Esophagus muscularis mucosa (tissue), 4 donors: Measurements from ENCODE around the gene PKD2L2. TPM values are rescaled to one million over a fixed set of nuclear protein-coding genes. Genes with fewer than 3 reads are reported as not detected.

Experiments used
- DNase-seq: peaks from one replicate; pipeline ENCODE4 v3.0.0-alpha.2; 2017; ENCODE audit errors: extremely low spot score
- H3K27ac ChIP-seq, 4 donors: fragments of 200-600 bp; sonication (generic); replicated peaks in 1 of 4; 1 replicate in 3 of 4; 2 replicates in 1 of 4; pipeline ENCODE4 v1.5.1; 2016 to 2019; ENCODE audit warnings: mild to moderate bottlenecking in 1 of 4
- H3K27me3 ChIP-seq, 4 donors: fragments of 200-600 bp; sonication (generic); one replicate each; pipeline versions ENCODE4 v1.5.1 to v1.6.0; 2016 to 2019
- H3K36me3 ChIP-seq, 4 donors: fragments of 200-600 bp; sonication (generic); one replicate each; pipeline ENCODE4 v1.5.1; 2016 to 2019
- H3K4me1 ChIP-seq, 4 donors: fragments of 200-600 bp; sonication (generic); one replicate each; pipeline ENCODE4 v1.5.1; 2016 to 2019
- H3K4me3 ChIP-seq, 4 donors: fragments of 200-600 bp; sonication (generic); 1 replicate in 2 of 4; 2 replicates in 2 of 4; pipeline ENCODE4 v1.5.1; 2016 to 2019; ENCODE audit warnings: mild to moderate bottlenecking in 4 of 4, moderate library complexity in 1 of 4
- H3K9me3 ChIP-seq, 4 donors: fragments of 200-600 bp; sonication (generic); 1 replicate in 3 of 4; 2 replicates in 1 of 4; pipeline ENCODE4 v1.5.1; 2016 to 2019
- EP300 ChIP-seq: sonication (generic); formaldehyde crosslinking; IDR thresholded peaks from one replicate; pipeline ENCODE4 v1.6.1; 2017; ENCODE audit warnings: antibody characterized with exemption
- POLR2A ChIP-seq: fragments of 450-650 bp; IDR thresholded peaks from one replicate; pipeline ENCODE4 v1.6.1; 2017; ENCODE audit warnings: antibody characterized with exemption, moderate library complexity, mild to moderate bottlenecking, low read depth
- POLR2AphosphoS5 ChIP-seq, 2 donors: sonication (generic); formaldehyde crosslinking; IDR thresholded peaks; one replicate each; pipeline ENCODE4 v1.6.1; 2017; ENCODE audit warnings: antibody characterized with exemption in 2 of 2
- WGBS: methylation state at CpG from one replicate; pipeline ENCODE4 v1.1.5; 2018; 5-methylcytosine and 5-hydroxymethylcytosine counted together
- intact Hi-C: fragments of 100-400 bp; cut with DNase I; formaldehyde crosslinking; loops from one replicate; pipeline ENCODE4 v1.15.1; 2023
- total RNA-seq, 4 donors: library from RNA; depleted of rRNA; stranded (reverse); fragments of >200 nt; gene quantifications; one replicate each; pipeline versions ENCODE4 v1.1.0 to v1.2.1, GENCODE V29; 2016
- TF ChIP-seq, protein P1 (sequence below), 3 experiments: fragments of 200-600 bp in 2 of 3; fragments of 450-650 bp in 1 of 3; sonication (generic) in 2 of 3; IDR thresholded peaks; one replicate each; pipeline ENCODE4 v1.5.1; 2017 to 2019; ENCODE audit warnings: antibody characterized with exemption in 3 of 3, mild to moderate bottlenecking in 2 of 3, moderate library complexity in 1 of 3

The PKD2L2 gene
- total RNA-seq, 4 donors from 2014 or later, result 0.39 TPM; not detected in 3

- Histone ChIP-seq H3K36me3 (no peaks in the 10 kb centered on the region), H3K4me1 (peaks cover 0 to 6% (median 0%) of the 10 kb centered on the region in 4 donors), H3K27me3 (no peaks in the 10 kb centered on the region), H3K27ac (no peak overlapping the region), H3K9me3 (no peaks in the 10 kb centered on the region), H3K4me3 (no peak overlapping the region)
- TF ChIP-seq, protein P1, sequence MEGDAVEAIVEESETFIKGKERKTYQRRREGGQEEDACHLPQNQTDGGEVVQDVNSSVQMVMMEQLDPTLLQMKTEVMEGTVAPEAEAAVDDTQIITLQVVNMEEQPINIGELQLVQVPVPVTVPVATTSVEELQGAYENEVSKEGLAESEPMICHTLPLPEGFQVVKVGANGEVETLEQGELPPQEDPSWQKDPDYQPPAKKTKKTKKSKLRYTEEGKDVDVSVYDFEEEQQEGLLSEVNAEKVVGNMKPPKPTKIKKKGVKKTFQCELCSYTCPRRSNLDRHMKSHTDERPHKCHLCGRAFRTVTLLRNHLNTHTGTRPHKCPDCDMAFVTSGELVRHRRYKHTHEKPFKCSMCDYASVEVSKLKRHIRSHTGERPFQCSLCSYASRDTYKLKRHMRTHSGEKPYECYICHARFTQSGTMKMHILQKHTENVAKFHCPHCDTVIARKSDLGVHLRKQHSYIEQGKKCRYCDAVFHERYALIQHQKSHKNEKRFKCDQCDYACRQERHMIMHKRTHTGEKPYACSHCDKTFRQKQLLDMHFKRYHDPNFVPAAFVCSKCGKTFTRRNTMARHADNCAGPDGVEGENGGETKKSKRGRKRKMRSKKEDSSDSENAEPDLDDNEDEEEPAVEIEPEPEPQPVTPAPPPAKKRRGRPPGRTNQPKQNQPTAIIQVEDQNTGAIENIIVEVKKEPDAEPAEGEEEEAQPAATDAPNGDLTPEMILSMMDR (IDR thresholded peaks at IDR 0.05), result no peak
- 93% methylated on average over 3 of the region's 3 CpGs for WGBS
- no peak for DNase-seq
- intact Hi-C loops, result no loop called here
These were observed 7.3 kb downstream of the PKD2L2 start for GRCh38 chr5:137896560-137896959.

DNA sequence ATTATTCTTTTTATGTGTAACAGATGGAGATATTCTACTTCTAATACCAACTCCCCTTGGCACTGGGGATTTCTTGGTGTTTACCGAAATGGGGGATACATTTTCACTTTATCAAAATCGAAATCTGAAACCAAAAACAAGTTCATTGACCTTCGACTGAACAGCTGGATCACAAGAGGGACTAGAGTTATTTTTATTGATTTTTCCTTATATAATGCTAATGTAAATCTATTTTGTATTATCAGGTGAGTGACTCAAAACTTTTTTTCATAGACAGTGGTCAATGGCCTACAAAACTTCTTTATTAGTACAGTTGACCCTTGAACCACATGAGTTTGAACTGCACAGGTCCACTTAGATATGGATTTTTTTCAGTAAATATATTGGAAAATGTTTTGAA lies 10.2 kb downstream of the PKD2L2 start:
- H3K27ac ChIP-seq, result no peak overlapping the region
- intact Hi-C loops, result no loop called here
- H3K36me3 ChIP-seq, result no peaks in the 10 kb centered on the region
- WGBS, result 90% methylated on average over 3 of the region's 3 CpGs
- H3K9me3 ChIP-seq, result no peaks in the 10 kb centered on the region
- no peaks in the 10 kb centered on the region for H3K4me1 ChIP-seq
- no peaks in the 10 kb centered on the region for H3K27me3 ChIP-seq
- TF ChIP-seq, protein P1 (IDR thresholded peaks at IDR 0.05), result no peak
- TF ChIP-seq POLR2AphosphoS5 (IDR thresholded peaks at IDR 0.05) (no peak), POLR2A (no peak), EP300 (no peak)
- no peak overlapping the region for H3K4me3 ChIP-seq
- no peak for DNase-seq

- WGBS, result 78% methylated on average over 5 of the region's 5 CpGs
- intact Hi-C loops, result no loop called here
These were observed 12.0 kb downstream of the PKD2L2 start for GRCh38 chr5:137901011-137901817.

GRCh38 chr5:137902408-137903133 lies 13.3 kb downstream of the PKD2L2 start:
- WGBS, result 95% methylated on average over 1 of the region's 1 CpG
- intact Hi-C loops, result no loop called here

More at GRCh38 chr5:137901011-137901817, 12.0 kb downstream of the PKD2L2 start:
- Histone ChIP-seq H3K9me3 (no peaks in the 10 kb centered on the region), H3K4me3 (no peak overlapping the region), H3K27ac (no peak overlapping the region), H3K36me3 (no peaks in the 10 kb centered on the region), H3K27me3 (no peaks in the 10 kb centered on the region), H3K4me1 (no peaks in the 10 kb centered on the region)
- TF ChIP-seq EP300, result no peak
- TF ChIP-seq, protein P1 (IDR thresholded peaks at IDR 0.05), result no peak
- TF ChIP-seq POLR2A, result no peak
- no peak for TF ChIP-seq POLR2AphosphoS5 (IDR thresholded peaks at IDR 0.05)
- DNase-seq, result no peak

More at GRCh38 chr5:137902408-137903133, 13.3 kb downstream of the PKD2L2 start:
- Histone ChIP-seq H3K36me3 (no peaks in the 10 kb centered on the region), H3K27me3 (no peaks in the 10 kb centered on the region), H3K27ac (no peak overlapping the region), H3K9me3 (no peaks in the 10 kb centered on the region), H3K4me3 (no peak overlapping the region), H3K4me1 (no peaks in the 10 kb centered on the region)
- no peak for DNase-seq
- TF ChIP-seq, protein P1 (IDR thresholded peaks at IDR 0.05), result no peak
- no peak for TF ChIP-seq POLR2AphosphoS5 (IDR thresholded peaks at IDR 0.05)
- TF ChIP-seq EP300, result no peak
- no peak for TF ChIP-seq POLR2A
